Cardiac septum (tissue), 1 donor: ENCODE measurements around the gene PRKG1. TPM values are rescaled to one million over a fixed set of nuclear protein-coding genes. Genes with fewer than 3 reads are reported as not detected.

Source experiments
- DNase-seq: peaks from one replicate; pipeline ENCODE4 v3.0.0-alpha.2; 2020; ENCODE audit warnings: low spot score
- intact Hi-C: fragments of 100-400 bp; cut with DNase I; formaldehyde crosslinking; loops from one replicate; pipeline ENCODE4 v1.14.0; 2022
- total RNA-seq: library from RNA; stranded (reverse); fragmentation: NEBNext Ultra II Directional; extraction: Animal tissue kit (Norgen Biotek cat#: 25700); gene quantifications from one replicate; pipeline ENCODE4 v1.2.1, GENCODE V29; 2021
- donor health status: DM: no; HTN: no; CAD: no.

PRKG1 gene
- total RNA-seq, 1 donor from 2014 or later: 35.6 TPM

DNA sequence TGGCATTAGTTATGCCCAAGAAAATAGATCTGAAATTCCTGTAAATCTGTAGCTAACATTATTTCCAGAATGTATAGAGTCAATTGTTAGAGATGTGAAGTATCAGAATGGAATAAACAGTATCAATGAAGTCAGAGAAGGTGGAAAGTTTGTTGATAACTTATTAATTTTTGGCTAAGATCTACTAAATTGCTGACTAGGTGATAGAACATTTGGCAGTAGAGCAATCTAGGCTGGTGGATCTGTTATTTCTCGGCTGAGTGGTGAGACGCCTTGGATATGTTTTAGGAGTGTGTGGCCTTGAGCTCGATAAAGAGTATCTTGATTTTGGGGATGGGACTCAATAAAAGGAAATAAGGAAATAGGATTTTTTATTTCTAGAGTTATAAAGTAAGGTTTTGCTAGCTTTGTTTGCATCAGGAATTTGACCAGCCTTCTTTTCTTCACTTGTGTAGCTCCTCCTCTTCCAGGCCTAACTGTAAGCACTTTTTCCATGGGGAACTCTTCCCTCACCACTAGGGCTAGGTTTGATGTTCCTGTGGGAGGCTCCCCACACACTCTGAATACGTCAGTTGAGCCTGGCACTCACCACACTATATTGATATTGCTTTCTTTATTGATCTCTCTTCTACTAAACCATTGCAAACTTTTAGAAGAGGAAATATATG is 711.9 kb downstream of the PRKG1 start:
- no peak for DNase-seq
- intact Hi-C loops: no loop called here

DNA sequence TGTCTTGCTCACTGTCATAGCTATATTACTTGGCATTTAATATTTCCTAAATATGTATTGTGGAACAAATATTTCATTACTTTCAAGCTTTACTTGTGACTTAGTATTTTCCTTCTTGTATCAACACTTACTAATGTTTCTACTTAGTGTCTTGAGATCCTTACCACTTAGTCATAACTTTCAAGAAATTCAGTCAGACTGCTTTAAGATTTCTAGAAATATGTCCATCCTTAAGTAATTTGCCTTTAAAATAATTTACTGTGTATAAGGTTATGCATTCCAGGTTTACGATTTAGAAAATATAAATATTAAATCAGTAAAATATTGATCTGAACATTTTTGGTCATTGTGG is 712.4 kb downstream of the PRKG1 start:
- no peak for DNase-seq
- intact Hi-C loops: no loop called here

DNA sequence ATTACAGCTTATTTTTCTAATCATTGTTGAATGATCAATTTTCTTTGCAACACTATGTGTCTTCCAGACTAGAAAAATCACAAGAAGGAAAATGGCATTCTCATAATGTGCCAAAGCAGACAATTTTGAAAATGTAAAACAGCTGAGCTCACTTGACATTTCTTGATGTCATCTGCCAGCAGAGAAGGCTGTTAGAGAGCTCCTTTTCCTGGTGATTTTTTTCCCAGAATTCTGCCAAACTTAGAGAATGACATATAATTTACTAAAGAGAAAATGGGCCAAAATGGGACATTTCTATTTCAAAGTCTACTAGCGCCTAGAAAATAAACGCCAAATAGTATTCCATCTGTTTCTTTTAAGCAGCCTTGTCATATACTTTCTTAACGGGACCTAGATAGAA is 714.0 kb downstream of the PRKG1 start:
- intact Hi-C loops: no loop called here
- DNase-seq: no peak

DNA sequence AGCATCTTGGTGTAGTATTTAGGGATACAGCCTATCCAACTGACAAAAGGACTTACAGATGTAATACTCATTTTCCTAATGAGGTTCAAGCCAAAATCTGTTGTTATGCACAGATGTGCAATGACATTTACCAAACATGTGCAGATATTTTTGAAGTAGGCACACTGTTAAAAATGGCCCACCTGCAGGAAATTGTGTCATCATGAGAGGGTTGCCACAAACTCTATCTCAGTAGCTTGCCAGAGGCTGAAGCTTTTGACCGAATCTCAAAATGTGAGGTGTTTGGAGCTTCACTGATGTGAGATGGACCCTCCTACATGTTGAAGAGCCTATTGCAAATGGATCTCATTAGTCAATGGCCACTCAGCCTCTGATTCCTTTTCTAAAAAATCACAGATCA is 714.8 kb downstream of the PRKG1 start:
- no peak for DNase-seq
- intact Hi-C loops: no loop called here

DNA sequence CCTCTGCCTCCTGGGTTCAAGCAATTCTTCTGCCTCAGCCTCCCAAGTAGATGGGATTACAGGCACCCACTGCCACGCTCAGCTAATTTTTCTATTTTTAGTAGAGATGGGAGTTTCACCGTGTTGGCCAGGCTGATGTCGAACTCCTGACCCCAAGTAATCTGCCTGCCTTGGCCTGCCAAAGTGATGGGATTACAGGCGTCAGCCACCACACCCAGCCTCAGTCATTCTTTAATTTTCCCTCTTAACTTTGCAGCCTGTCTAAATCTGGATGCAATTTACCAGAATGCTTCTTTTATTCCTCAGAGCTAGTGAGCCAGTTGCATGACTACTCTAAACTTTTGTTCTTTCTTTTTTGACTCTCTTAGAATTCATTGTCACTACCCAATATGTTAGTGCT is 715.6 kb downstream of the PRKG1 start:
- intact Hi-C loops: no loop called here
- no peak for DNase-seq

DNA sequence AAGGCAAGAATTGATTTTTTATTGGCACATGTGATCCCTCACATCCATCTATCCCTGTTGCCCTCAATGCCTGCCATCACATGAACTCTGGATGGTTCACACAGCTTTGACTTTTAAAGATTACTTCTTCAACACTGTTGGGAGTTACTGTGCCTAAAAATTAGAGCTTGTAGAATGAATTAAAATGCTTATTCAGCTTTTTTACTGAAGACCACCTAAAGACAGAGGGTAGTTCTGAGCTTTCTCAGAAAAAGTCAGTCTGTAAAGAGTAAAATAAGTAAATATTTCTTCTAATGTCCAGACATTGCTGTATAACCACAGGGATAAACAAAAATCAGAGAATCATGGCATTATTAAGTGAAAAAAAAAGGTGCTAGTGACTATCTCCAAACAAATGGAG is 718.4 kb downstream of the PRKG1 start:
- intact Hi-C loops: no loop called here
- no peak for DNase-seq

- no peak for DNase-seq
- intact Hi-C loops: no loop called here
Measured at GRCh38 chr10:51800121-51800520, 725.8 kb downstream of the PRKG1 start.

GRCh38 chr10:51800725-51801424 is 726.6 kb downstream of the PRKG1 start:
- intact Hi-C loops: no loop called here
- DNase-seq: no peak

DNA sequence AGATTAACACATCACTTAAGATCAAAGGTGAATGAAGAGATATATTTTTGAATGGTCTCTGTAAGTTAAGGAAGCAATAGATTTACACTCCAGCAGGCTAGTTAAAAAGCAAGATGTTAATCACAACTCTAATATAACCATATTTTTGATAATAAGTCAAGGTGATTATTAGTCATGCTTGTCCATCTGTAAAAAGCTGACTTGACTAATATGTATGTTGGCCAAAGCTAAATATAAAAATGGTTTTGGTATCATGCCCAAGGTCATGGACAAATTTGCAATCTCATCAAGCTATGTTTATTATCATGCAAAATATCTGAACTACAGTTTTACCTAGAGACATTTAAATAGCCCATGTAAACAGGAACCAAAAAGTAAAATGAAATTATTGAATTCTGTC is 727.7 kb downstream of the PRKG1 start:
- DNase-seq: no peak
- intact Hi-C loops: no loop called here

GRCh38 chr10:51804866-51805265 is 730.6 kb downstream of the PRKG1 start:
- no peak for DNase-seq
- intact Hi-C loops: no loop called here

- DNase-seq: no peak
- intact Hi-C loops: no loop called here
Measured at GRCh38 chr10:51806079-51806835, 732.0 kb downstream of the PRKG1 start.

DNA sequence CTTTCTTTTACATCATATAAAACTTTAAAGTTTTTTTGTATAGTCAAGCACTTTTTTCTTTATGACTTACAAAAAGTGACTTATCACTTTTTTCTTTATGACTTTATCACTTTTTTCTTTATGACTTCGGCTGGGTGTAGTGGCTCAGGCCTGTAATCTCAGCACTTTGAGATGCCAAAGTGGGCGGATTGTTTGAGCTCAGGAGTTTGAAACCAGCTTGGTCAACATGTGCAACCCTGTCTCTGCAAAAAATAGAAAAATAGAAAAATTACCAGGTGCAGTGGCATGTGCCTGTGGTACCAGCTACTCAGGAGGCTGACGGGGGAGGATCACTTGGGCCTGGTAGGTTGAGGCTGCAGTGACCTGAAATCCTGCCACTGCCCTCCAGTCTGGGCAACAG is 733.9 kb downstream of the PRKG1 start:
- intact Hi-C loops: no loop called here
- DNase-seq: no peak

DNA sequence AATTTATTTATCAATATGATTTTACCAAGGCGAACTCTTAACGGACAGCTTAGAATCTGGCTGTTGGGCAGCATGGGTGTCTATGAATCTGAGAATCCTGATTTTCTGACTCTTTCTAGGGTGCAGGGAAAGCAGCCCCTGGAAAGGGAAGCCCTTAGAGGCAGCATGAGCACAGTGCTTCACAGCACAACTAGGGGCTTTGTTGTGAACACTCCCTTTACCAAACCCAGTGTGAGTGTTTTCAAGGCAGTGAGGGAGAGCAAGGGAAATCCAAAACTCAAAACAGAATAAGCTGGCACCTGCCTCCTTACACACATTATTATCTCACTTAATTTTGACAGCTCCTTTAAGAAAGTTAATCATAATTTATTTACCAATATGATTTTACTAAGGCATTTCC is 741.4 kb downstream of the PRKG1 start:
- intact Hi-C loops: no loop called here
- no peak for DNase-seq

DNA sequence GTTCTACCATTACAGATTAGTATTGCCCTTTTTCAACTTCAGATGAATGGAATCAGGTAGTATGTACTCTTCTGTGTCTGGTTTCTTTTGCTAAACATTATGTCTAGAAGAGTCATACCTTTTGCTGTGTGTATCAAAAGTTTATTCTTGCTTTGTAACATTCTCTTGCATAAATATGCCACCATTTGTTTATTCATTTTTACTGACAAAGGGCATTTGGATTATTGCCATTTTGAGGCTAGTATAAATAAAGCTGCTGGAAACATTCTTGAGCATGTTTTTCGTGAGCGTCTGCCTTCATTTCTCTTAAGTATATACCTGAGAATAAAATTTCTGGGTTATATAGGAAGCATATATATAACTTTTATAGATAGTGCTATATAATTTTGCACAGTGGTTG is 746.8 kb downstream of the PRKG1 start:
- intact Hi-C loops: no loop called here
- no peak for DNase-seq

DNA sequence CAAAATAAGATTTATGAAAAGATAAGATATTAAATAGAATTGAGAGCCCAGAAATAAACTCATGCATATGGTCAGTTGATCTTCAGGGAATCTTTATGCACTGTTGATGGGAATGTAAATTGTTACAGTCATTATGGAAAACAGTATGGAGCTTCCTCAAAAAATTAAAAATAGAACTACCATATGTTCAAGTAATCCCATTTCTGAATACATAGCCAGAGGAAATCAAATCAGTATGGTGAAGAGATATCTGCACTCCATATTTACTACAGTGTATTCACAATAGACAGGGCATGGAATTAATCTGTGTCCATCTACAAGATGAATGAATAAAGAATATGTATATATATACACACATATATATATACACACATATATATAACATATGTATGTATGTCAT is 747.5 kb downstream of the PRKG1 start:
- no peak for DNase-seq
- intact Hi-C loops: no loop called here

DNA sequence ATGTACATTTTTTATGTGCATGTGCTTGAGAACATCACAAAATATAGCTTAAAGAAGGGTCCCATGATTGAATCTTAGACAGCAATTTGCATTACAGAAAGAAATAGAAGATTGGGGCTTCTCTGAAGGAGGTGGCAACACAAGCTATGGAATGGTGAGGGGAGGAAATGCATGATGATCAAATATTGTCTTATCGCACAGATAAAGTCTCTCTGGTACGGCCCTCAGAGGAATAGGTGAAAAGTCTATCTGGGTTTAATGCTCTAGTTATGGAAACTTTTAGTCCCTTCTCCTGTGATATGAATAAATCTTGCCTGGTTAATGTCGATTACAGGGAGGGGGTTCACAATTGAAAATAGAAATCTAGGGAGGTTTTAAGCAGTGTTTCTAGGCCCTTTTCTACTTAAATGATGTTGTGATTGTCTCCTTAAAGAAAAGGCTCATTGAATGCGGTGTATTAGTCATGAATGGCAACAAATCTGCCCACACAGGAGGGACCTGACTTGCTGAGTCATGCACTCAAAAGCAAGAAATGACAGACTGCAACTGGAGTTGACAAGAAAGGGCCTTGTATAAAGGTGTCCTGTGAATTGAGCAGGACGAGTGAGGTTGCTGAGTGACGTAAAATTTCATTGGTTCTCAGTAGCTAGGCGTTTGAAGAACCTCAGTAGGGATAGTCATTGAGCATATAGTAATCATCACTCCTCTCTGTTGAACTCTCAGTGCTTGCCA is 758.5 kb downstream of the PRKG1 start:
- intact Hi-C loops: no loop called here
- DNase-seq: no peak

DNA sequence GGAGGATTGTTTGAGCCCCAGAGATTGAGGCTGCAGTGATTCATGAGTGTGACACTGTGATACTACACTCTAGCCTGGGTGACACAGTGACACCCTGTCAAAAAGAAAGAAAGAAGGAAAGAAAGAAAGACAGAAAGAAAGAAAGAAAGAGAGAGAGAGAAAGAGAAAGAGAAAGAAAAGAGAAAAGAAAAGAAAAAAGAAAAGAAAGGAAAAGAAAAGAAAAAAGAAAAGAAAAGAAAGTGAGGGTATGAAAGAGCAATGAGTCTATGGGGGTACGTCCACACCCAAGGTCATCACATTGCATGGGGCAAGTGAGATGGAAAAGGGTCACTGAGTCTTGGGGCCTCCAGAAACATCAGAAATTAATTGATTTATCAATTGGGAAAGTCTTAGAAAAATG is 760.3 kb downstream of the PRKG1 start:
- intact Hi-C loops: no loop called here
- DNase-seq: no peak

DNA sequence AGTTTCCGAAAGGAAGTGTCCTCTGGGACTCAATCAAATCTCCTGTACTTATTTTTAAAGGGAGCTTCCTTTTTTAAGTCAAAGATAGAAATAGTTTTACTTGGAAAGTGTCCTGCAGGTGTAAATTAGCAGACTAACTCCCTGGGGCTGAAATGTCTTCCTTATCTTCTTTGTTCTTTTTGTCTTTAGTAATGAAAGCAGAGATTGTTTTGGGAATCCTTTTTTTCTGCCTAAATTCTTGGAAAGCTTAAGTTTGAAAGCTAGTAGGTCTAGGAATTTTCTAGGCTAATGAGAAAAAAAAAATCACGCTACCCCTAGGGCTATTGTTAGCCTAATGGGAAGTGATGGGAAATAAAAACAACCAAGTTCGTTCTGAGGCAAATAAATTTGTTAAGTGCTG is 764.2 kb downstream of the PRKG1 start:
- intact Hi-C loops: no loop called here
- no peak for DNase-seq

DNA sequence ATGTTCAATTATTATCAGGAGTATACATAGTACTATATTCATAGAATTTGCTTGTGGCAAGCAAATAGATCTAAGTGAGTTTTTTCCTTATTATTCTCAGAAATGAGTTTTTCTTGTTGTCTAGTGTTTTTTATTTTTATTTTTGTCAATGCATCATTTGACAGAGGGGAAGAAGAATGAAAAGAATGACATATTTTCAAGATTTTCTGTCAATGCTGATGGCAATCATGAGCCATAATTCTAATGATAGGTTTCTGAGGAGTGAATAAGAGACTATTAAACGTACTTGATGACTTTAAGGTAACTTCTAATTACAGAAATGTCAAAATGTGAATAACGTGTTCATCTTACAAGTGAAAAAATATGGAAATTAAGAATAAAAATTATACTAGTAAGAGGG is 769.7 kb downstream of the PRKG1 start:
- no peak for DNase-seq
- intact Hi-C loops: no loop called here

DNA sequence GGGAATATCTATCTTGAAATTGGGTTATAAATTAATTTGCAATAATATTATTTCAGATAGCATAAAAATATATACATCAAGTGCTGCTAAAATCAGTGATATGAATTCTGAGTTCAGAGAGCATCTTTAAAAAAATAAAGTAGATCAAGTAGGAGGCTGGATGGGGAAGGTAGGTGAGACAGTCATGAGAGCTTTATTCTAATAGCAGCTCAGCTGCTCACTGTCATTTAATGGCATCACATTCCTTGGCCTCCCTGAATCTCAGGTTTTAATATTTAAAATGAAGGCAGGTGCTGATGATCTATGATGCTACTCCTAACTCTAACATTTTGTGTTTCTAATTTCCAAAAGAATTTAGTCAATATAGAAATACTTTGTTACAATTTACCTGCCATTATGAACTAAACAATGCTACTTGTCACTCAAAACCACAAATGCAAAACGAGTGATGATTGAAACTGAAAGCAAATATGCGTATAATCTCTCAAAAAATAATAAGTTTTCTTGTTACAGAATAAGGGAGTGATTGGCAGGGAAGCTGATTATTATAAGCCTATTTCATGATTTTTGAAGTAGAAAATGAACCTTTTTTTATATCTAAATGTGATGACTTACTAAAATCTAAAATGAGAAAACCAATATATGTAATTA is 772.7 kb downstream of the PRKG1 start:
- no peak for DNase-seq
- intact Hi-C loops: no loop called here
